ENCODE data around the gene LRRC53. TPM values are rescaled to one million over a fixed set of nuclear protein-coding genes. Genes with fewer than 3 reads are reported as not detected.

The LRRC53 gene
- total RNA-seq, 4 donors from 2014 or later = not detected

DNA sequence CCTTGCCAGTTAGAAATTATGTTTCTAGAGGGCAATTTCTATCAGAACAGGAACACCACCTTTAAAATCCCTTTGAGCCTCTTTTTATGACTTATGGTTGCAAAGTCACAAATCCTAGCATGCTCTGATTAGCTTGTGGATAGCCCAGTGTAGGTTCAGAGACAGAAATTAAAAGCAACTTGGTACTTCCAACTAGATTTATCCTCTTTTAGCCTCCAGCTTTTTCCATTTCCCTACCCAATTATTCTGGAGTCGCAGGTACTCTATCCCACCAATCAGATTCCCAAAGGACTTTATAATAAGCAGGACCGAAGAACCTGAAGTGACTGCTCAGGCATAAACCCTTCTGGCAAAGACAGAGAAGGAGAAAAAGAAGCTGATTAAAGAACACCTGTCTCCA lies 33.4 kb upstream of the LRRC53 start:
- no peak for TF ChIP-seq POLR2AphosphoS5 (IDR thresholded peaks at IDR 0.05)
- no peak for TF ChIP-seq POLR2A (IDR thresholded peaks at IDR 0.05)
- Histone ChIP-seq H3K27ac (no peak overlapping the region), H3K27me3 (no peaks in the 10 kb centered on the region), H3K4me1 (no peaks in the 10 kb centered on the region), H3K4me3 (no peak overlapping the region), H3K36me3 (no peaks in the 10 kb centered on the region), H3K9me3 (no peaks in the 10 kb centered on the region)
- intact Hi-C loops (cut with DNase I; ENCODE audit: low total_unique reads) = no loop called here
- in situ Hi-C loops (cut with MboI; ENCODE audit: low pct_ligation_motif_present in 1 of 4, low pct_unique_long_range_greater_than_20kb in 1 of 4, low sequenced_read_pairs in 3 of 4) = no loop called here
- WGBS, 2 donors (ENCODE audit: low coverage in 1 of 2) = 82 to 89% methylated on average over 2 of the region's 2 CpGs
- DNase-seq = no peak

DNA sequence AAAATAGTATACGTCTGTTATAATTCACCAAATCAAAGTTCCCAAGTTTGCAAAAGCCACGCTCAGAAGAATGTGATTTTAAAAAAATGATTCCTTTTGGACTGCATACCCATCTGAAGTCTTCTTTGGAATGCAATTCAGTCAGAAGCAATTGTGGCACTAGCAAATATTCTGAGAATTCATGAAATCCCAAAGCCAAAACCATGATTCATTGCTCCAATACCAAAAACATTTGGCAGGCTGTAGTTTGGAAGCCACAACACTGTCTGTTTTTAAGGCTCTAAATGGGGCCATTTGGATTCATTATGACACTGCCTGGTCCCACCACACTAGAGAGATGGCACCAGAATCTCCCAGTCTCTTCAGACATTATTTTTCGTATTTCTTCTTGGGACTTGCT lies 21.8 kb upstream of the LRRC53 start:
- Histone ChIP-seq H3K4me1 (no peaks in the 10 kb centered on the region), H3K36me3 (no peaks in the 10 kb centered on the region), H3K9me3 (no peaks in the 10 kb centered on the region), H3K27ac (no peak overlapping the region), H3K4me3 (no peak overlapping the region), H3K27me3 (no peaks in the 10 kb centered on the region)
- in situ Hi-C loops (cut with MboI; ENCODE audit: low pct_ligation_motif_present in 1 of 4, low pct_unique_long_range_greater_than_20kb in 1 of 4, low sequenced_read_pairs in 3 of 4) (no loop called here), intact Hi-C loops (cut with DNase I; ENCODE audit: low total_unique reads) (no loop called here)
- WGBS, 2 donors (ENCODE audit: low coverage in 1 of 2) = 83 to 84% methylated on average over 3 of the region's 3 CpGs
- no peak for DNase-seq
- TF ChIP-seq POLR2AphosphoS5 (IDR thresholded peaks at IDR 0.05) (no peak), POLR2A (IDR thresholded peaks at IDR 0.05) (no peak), EP300 (IDR thresholded peaks at IDR 0.05; ENCODE audit: low read depth) (no peak)
- TF ChIP-seq, protein P1, sequence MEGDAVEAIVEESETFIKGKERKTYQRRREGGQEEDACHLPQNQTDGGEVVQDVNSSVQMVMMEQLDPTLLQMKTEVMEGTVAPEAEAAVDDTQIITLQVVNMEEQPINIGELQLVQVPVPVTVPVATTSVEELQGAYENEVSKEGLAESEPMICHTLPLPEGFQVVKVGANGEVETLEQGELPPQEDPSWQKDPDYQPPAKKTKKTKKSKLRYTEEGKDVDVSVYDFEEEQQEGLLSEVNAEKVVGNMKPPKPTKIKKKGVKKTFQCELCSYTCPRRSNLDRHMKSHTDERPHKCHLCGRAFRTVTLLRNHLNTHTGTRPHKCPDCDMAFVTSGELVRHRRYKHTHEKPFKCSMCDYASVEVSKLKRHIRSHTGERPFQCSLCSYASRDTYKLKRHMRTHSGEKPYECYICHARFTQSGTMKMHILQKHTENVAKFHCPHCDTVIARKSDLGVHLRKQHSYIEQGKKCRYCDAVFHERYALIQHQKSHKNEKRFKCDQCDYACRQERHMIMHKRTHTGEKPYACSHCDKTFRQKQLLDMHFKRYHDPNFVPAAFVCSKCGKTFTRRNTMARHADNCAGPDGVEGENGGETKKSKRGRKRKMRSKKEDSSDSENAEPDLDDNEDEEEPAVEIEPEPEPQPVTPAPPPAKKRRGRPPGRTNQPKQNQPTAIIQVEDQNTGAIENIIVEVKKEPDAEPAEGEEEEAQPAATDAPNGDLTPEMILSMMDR (IDR thresholded peaks at IDR 0.05) = no peak

DNA sequence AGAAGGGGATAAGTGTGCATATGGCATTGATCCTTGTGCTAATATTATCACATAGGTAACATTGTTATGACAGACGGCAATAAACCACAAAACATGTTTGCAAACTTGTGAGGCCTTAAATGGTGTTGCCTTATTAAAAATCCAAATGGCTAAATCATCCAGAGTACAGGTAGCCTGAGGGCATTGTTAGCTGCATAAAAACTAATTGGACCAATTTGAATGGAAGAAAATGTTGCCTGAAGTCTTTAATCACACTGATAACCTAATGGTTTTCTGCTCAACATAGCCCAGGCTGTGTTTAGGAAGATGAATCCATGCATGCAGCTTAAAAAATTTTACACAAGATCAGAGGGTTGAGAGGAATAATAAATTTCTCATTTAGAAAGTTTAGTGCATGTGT lies 19.4 kb upstream of the LRRC53 start:
- intact Hi-C loops (cut with DNase I; ENCODE audit: low total_unique reads) (no loop called here), in situ Hi-C loops (cut with MboI; ENCODE audit: low pct_ligation_motif_present in 1 of 4, low pct_unique_long_range_greater_than_20kb in 1 of 4, low sequenced_read_pairs in 3 of 4) (no loop called here)
- TF ChIP-seq POLR2A (IDR thresholded peaks at IDR 0.05) (no peak), POLR2AphosphoS5 (IDR thresholded peaks at IDR 0.05) (no peak), EP300 (IDR thresholded peaks at IDR 0.05; ENCODE audit: low read depth) (no peak)
- TF ChIP-seq, protein P1 (IDR thresholded peaks at IDR 0.05) = no peak
- H3K27ac ChIP-seq = no peak overlapping the region
- 66 to 78% methylated on average over 1 of the region's 1 CpG for WGBS, 2 donors (ENCODE audit: low coverage in 1 of 2)
- no peak overlapping the region for H3K4me3 ChIP-seq
- no peaks in the 10 kb centered on the region for H3K36me3 ChIP-seq
- no peaks in the 10 kb centered on the region for H3K4me1 ChIP-seq
- H3K27me3 ChIP-seq = no peaks in the 10 kb centered on the region
- no peaks in the 10 kb centered on the region for H3K9me3 ChIP-seq
- no peak for DNase-seq

- Histone ChIP-seq H3K4me1 (no peaks in the 10 kb centered on the region), H3K27me3 (no peaks in the 10 kb centered on the region), H3K9me3 (no peaks in the 10 kb centered on the region), H3K4me3 (no peak overlapping the region), H3K36me3 (no peaks in the 10 kb centered on the region), H3K27ac (no peak overlapping the region)
- intact Hi-C loops (cut with DNase I; ENCODE audit: low total_unique reads) = no loop called here
- in situ Hi-C loops (cut with MboI; ENCODE audit: low pct_ligation_motif_present in 1 of 4, low pct_unique_long_range_greater_than_20kb in 1 of 4, low sequenced_read_pairs in 3 of 4) = no loop called here
- no peak for DNase-seq
- TF ChIP-seq EP300 (IDR thresholded peaks at IDR 0.05; ENCODE audit: low read depth) = no peak
- TF ChIP-seq, protein P1 (IDR thresholded peaks at IDR 0.05) = no peak
- TF ChIP-seq POLR2AphosphoS5 (IDR thresholded peaks at IDR 0.05) = no peak
Measured at GRCh38 chr1:74530892-74531291, 18.5 kb upstream of the LRRC53 start.

- in situ Hi-C loops (cut with MboI; ENCODE audit: low pct_ligation_motif_present in 1 of 4, low pct_unique_long_range_greater_than_20kb in 1 of 4, low sequenced_read_pairs in 3 of 4) (no loop called here), intact Hi-C loops (cut with DNase I; ENCODE audit: low total_unique reads) (no loop called here)
- no peak overlapping the region for H3K4me3 ChIP-seq
- TF ChIP-seq POLR2A (IDR thresholded peaks at IDR 0.05) = no peak
- TF ChIP-seq, protein P1 (IDR thresholded peaks at IDR 0.05) = no peak
- TF ChIP-seq EP300 (IDR thresholded peaks at IDR 0.05; ENCODE audit: low read depth) = no peak
- no peak for TF ChIP-seq POLR2AphosphoS5 (IDR thresholded peaks at IDR 0.05)
- no peaks in the 10 kb centered on the region for H3K9me3 ChIP-seq
- no peaks in the 10 kb centered on the region for H3K27me3 ChIP-seq
- no peak for DNase-seq
- H3K4me1 ChIP-seq = no peaks in the 10 kb centered on the region
- H3K36me3 ChIP-seq = no peaks in the 10 kb centered on the region
- no peak overlapping the region for H3K27ac ChIP-seq
- 65 to 84% methylated on average over 2 to 4 of the region's 4 CpGs for WGBS, 2 donors (ENCODE audit: low coverage in 1 of 2)
Measured at GRCh38 chr1:74528123-74528522, 15.7 kb upstream of the LRRC53 start.
